IPS-18c (cell line): Measurements from ENCODE around the gene FAM20C.

Experiments
- H3K4me3 ChIP-seq: 2 replicates; pipeline ENCODE4 v1.7.0; 2013; ENCODE audit warnings: low read depth, mild to moderate bottlenecking, low read length, moderate library complexity; ENCODE audit not compliant: insufficient read depth
- H3K9me3 ChIP-seq: one replicate; pipeline ENCODE4 v1.6.1; 2013; ENCODE audit warnings: mild to moderate bottlenecking, low read length, moderate library complexity; ENCODE audit not compliant: control insufficient read depth, insufficient read depth

Gene FAM20C

GRCh38 chr7:191981-192649 lies at the start of gene FAM20C:
Gene FAM20C (plus strand): TSS chr7:192571. CDS start chr7:193200, 629 bp downstream.
- peaks cover 2% of the 10 kb centered on the region for H3K9me3 ChIP-seq
- H3K4me3 ChIP-seq = peak within 1 kb of the TSS; percentile 78

GRCh38 chr7:143145-143751 lies 49.1 kb upstream of the FAM20C start:
- H3K4me3 ChIP-seq = no peak overlapping the region
- H3K9me3 ChIP-seq = no peaks in the 10 kb centered on the region

GRCh38 chr7:143811-144453 lies 48.4 kb upstream of the FAM20C start:
- Histone ChIP-seq H3K4me3 (no peak overlapping the region), H3K9me3 (no peaks in the 10 kb centered on the region)

GRCh38 chr7:144454-144826 lies 47.9 kb upstream of the FAM20C start:
- H3K9me3 ChIP-seq = no peaks in the 10 kb centered on the region
- no peak overlapping the region for H3K4me3 ChIP-seq

- no peaks in the 10 kb centered on the region for H3K9me3 ChIP-seq
- no peak overlapping the region for H3K4me3 ChIP-seq
Observed at GRCh38 chr7:145863-146262, 46.5 kb upstream of the FAM20C start.

GRCh38 chr7:148543-148931 lies 43.8 kb upstream of the FAM20C start:
- no peaks in the 10 kb centered on the region for H3K9me3 ChIP-seq
- peak overlapping the region; percentile 58; the same call in 1 of the 2 replicates for H3K4me3 ChIP-seq

GRCh38 chr7:148932-149790 lies 43.2 kb upstream of the FAM20C start:
- H3K4me3 ChIP-seq = peak overlapping the region; percentile 58
- no peaks in the 10 kb centered on the region for H3K9me3 ChIP-seq

GRCh38 chr7:149791-150636 lies 42.4 kb upstream of the FAM20C start:
- no peaks in the 10 kb centered on the region for H3K9me3 ChIP-seq
- peak overlapping the region; percentile 58 for H3K4me3 ChIP-seq

- Histone ChIP-seq H3K9me3 (no peaks in the 10 kb centered on the region), H3K4me3 (no peak overlapping the region)
Observed at GRCh38 chr7:150811-151221, 41.6 kb upstream of the FAM20C start.

- H3K4me3 ChIP-seq = no peak overlapping the region
- H3K9me3 ChIP-seq = no peaks in the 10 kb centered on the region
Observed at GRCh38 chr7:151346-152050, 40.9 kb upstream of the FAM20C start.

- H3K9me3 ChIP-seq = no peaks in the 10 kb centered on the region
Observed at GRCh38 chr7:152702-153391, 39.5 kb upstream of the FAM20C start.

GRCh38 chr7:153604-154003 lies 38.8 kb upstream of the FAM20C start:
- Histone ChIP-seq H3K4me3 (no peak overlapping the region), H3K9me3 (no peaks in the 10 kb centered on the region)

More at GRCh38 chr7:152702-153391, 39.5 kb upstream of the FAM20C start:
- no peak overlapping the region for H3K4me3 ChIP-seq

GRCh38 chr7:154096-154799 lies 38.1 kb upstream of the FAM20C start:
- Histone ChIP-seq H3K9me3 (no peaks in the 10 kb centered on the region), H3K4me3 (no peak overlapping the region)

GRCh38 chr7:155469-155900 lies 36.9 kb upstream of the FAM20C start:
- no peak overlapping the region for H3K4me3 ChIP-seq
- H3K9me3 ChIP-seq = no peaks in the 10 kb centered on the region
